ENCODE data around the gene FKBP10.
A peak's percentile ranks its signal among the peaks of the same experiment; 100 is the strongest.

FKBP10 gene

GRCh38 chr17:41784207-41784744 lies 28.5 kb upstream of the FKBP10 start:
- no peak for DNase-seq

GRCh38 chr17:41785091-41785858 lies 27.5 kb upstream of the FKBP10 start:
- peak; percentile 3 for DNase-seq

- no peak for DNase-seq
Measured at GRCh38 chr17:41785859-41786226, 27.0 kb upstream of the FKBP10 start.

- DNase-seq = peak; percentile 99
Measured at GRCh38 chr17:41786227-41787020, 26.4 kb upstream of the FKBP10 start, which contains the start of gene JUP. Gene JUP, minus strand, starts transcription at chr17:41786711. Its CDS starts 14,857 bp downstream, at chr17:41771854.

DNA sequence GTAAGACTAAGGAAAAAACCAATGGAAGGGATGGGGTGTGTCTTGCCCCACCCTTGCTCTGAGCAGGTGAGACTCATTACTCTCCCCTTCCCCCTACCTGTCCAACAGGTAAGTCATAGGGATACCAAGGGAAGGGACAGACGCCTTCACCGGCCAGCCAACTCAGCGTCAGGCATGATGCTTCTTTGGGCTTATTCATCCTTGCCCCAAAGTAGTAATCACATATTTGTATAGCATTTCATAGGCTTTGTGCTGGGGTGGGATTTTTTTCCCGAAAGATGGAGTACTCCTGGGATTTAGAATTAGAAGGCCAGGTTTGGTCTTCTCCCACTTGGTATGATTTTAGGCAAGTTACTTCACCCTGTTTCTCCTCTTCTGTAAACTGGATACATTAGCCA lies 25.8 kb upstream of the FKBP10 start:
- DNase-seq = no peak

- DNase-seq = no peak
Measured at GRCh38 chr17:41792845-41793783, 19.7 kb upstream of the FKBP10 start.

GRCh38 chr17:41793784-41794539 lies 18.8 kb upstream of the FKBP10 start:
- no peak for DNase-seq

DNA sequence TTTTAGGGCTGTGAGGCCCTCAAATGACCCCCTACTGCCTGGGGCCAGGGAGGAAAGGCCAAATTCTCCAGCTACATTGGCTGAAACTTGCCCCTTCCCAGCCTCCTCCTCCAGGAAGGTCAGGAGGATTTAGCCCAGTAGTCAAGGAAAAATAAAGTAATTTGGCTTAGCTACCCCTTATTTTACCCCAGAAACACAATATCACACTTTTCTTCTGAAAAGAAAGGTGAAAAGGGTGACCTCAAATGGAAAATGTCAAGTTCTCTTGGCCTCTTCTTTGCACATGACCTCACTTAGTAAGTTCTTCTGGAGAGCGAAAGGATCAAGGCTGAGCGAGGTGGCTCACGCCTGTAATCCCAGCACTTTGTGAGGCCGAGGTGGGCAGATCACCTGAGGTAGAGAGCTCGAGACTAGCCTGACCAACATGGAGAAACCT lies 18.2 kb upstream of the FKBP10 start:
- DNase-seq = no peak

GRCh38 chr17:41796121-41796895 lies 16.5 kb upstream of the FKBP10 start:
- DNase-seq = no peak

DNA sequence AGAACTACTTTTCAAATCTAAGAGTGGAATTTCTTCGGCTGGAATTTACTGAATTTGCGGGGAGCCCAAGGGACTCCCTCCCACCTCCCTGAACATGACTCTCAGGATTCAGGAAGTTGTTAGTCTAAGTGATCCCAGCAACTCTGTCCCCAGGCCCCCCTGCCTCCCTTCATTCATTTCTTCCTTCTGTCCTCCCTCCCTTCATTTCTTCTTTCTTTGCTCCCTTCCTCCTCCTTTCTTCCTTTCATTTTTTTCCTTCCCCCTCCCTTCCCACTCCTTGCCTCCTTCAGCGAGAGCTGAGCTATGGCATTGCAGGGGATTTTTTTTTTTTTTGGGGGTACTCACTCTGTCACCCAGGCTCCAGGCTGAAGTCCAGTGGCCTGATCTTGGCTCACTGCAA lies 15.4 kb upstream of the FKBP10 start:
- DNase-seq = no peak

- DNase-seq = no peak
Measured at GRCh38 chr17:41799366-41799765, 13.4 kb upstream of the FKBP10 start.

DNA sequence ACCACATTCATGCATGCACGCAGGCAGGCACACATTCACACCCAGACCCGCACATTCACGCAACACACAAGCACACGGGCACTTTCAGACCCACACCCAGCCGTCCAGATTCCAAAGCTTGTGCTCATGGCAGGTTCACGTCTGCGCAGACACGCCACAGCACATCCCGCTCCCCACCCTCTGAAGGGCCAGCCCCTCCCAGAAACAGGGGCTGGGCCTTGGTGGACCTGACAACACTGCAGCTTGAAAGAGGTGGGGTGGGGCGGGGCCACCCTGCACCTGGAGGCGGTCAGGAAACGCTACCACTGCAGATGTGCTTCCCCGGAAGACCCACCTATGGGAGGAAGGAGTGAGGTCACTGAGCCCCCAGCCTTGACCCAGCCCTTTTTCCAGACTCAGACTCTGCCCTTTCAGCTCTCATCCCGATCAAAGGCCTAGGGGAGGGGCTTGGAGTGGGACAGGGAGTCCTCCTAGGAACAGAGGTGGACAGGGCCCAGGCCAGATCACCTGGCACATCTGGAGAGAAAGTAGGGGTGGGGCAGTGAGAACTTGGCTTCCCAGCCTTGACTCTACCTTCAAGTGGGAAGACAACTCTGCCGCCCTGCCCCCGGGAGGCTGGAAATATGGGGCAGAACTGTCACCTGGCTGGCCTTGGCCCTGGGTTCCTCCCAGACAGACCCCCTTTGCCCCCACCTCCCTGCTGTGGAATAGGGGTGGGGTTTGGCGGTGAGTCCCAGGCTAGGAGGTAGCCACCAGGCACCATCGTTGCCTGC lies 12.0 kb upstream of the FKBP10 start:
- no peak for DNase-seq

DNA sequence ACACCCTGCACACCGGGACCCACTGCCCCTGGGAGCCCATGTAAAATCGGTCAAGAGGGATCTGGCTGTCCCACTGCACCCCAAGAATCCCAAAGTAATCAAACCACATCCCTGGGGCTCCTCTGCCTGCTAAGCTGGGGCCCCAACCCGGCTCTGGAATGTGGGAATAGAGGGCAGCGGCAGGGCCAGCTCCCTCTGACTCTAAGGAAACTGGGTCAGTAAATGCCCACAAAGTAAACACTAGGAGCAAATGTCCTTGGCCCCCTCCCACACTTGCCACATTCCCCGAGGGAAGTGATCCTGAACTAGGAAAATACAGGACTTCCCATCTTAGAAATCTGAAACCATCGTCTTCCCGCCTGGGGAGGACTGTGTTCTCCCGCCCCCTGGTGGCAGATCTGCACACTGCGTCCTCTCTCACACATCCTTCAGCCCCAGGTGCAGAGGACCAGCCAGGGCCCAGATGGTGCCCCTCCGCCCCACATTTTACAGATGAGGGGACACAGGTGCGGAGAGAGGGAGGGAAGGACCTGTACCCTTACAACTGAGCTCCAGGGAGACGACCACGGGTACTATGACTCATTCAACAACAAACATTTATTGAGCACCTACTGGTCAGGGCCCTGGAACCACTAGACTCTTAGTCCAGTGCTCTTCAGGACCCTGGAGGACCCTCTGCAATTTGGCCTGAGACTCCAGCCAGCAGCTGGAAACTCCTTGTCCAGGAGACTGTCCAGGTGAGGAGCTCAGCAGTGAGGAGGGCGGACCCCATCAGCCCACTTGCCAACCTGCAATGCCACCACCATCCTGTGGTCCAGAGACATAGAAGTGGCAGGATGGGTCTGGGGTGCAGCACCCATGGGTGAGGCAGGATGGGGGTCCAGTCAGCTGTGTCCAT lies 11.2 kb upstream of the FKBP10 start:
- DNase-seq = peak; percentile 26

DNA sequence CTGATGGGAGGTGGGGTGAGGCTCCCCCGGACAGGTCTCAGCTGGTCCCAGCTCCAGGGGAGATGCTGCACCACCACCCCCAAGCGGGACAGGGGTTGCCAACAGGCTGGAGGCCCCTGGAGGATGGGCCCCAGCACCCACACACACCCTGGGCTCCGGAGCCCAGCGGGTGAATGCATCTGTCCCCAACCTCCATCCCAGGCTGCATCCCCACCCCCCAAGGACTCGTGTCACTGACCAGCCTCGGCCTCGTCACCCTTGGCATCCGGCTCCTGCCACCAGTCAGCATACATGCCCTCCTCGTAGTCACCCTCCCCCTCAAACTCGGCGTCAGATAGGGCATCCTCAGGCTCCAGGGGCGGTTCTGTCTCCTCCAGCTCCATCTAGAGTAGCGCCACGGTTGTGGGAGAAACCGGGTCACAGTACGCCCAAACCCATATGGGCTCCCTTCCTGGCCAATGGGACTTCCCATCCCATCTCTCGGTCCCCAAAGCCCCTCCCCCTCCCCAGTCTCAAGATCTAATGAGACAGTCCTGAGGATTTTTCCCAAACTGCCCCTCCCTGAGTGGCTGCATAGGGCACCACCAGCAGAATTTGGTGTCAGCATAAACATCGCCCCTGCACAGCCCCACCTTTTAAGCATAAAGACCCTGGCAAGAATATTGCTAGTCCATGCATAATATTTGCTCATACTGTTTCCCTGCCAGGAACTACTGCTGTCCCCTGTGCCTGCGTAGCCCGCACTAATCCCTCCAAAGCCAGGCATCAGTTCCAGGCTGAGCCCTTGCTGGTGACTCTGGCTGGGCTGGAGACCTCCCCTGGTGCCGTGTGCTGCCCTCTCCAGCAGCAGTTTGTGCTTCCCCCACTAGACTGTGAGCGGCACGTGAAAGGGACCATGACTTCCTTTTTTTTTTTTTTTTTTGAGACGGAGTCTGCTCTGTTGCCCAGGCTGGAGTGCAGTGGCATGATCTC lies 9.5 kb upstream of the FKBP10 start:
- no peak for DNase-seq

GRCh38 chr17:41806685-41807445 lies 5.9 kb upstream of the FKBP10 start:
- DNase-seq = no peak

GRCh38 chr17:41810659-41811548 lies 1.9 kb upstream of the FKBP10 start:
- DNase-seq = no peak
